SH-SY5Y (cell line): Measurements from ENCODE around the gene PGLYRP1.

Source experiments
- GATA2 ChIP-seq: IDR thresholded peaks from 2 replicates; pipeline ENCODE4 v1.6.1; 2011; ENCODE audit warnings: mild to moderate bottlenecking, low read depth, low read length
- GATA3 ChIP-seq: IDR thresholded peaks from 2 replicates; pipeline ENCODE4 v1.6.1; 2011; ENCODE audit warnings: low read depth, mild to moderate bottlenecking, low read length, moderate library complexity

GRCh38 chr19:46014534-46014933 is 8.3 kb downstream of the PGLYRP1 start:
- TF ChIP-seq GATA2 (no peak), GATA3 (no peak)
